Neural progenitor cell (in vitro differentiated cells): Measurements from ENCODE around the gene RAP1GDS1.

Source experiments
- CTCF ChIP-seq: fragments of 200-600 bp; sonication (generic); IDR thresholded peaks from 2 replicates; pipeline ENCODE4 v1.5.1; 2017; ENCODE audit warnings: antibody characterized with exemption, mild to moderate bottlenecking
- EZH2phosphoT487 ChIP-seq: fragments of 200-600 bp; sonication (generic); IDR thresholded peaks from 2 replicates; pipeline ENCODE4 v1.6.1; 2017; ENCODE audit warnings: antibody characterized with exemption

GRCh38 chr4:98284640-98285046, 23.5 kb downstream of the RAP1GDS1 start:
- TF ChIP-seq CTCF (no peak), EZH2phosphoT487 (no peak)
